GM21423 (cell line): Measurements from ENCODE around the gene ARSB.

Source experiments
- ATAC-seq: cut with Tn5 transposase; IDR thresholded peaks from one replicate; pipeline ENCODE4 v1.9.1; 2021; ENCODE audit warnings: mild to moderate bottlenecking, moderate library complexity; ENCODE audit not compliant: unreplicated experiment

ARSB gene

DNA sequence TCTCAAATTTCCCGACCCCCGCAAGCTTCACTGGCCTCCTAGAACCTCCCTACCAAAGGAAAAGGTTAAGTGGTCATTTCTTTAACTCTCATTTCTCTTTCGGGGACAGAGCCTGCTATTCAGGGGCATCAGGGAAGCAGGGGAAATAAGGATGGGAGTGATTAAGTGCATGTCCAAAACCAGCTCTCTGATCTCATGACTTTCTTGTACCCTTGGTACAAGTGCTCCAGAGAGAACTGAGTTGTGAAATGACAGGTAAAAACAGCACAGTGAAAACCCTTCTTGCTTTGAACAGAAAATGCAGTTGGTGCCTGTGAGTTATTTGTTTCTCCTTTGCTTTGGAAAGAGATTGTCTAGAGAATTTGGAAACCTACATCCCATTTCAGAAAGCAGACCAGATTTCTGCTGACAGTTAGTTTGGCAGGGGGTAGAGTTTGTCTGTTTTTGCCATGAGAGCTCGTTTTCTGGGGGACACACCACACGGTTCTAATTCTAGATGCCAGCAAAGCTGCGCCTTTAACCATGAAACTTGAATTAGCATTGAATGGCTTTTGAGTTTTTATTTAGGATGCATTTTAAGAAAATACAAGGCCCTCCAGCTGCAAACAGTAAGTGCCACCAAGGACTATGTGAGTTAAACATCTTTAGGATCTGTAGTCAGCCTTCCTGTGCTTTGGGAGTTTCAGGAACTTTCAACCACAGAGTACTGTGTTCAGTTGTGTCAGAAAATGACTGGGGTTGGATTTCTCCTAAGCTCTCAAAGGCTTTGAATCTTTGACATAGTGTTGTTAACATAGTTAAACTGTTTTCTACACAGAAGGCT is 174.8 kb downstream of the ARSB start:
- ATAC-seq, result no peak

GRCh38 chr5:78809444-78809843 is 175.7 kb downstream of the ARSB start:
- no peak for ATAC-seq

DNA sequence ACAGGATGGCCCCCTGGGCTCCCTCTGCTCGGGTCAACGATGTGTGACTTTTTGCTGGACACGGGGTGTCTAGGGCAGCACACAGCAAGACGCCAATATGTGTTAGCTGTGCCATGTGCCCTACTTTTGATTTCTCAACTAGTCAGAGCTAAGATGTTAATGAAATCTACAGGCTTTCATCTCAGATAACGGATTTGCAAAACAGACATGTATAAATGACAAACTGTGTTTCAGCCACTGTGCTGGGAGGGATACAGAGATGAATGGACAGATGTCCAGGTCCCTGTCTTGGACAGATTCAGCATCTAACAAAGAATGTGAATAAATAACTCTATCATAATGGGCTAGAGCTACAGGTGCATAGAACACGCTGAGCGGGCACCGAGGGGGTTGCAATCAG is 176.3 kb downstream of the ARSB start:
- no peak for ATAC-seq

GRCh38 chr5:78808380-78808779 is 176.7 kb downstream of the ARSB start:
- ATAC-seq, result no peak

DNA sequence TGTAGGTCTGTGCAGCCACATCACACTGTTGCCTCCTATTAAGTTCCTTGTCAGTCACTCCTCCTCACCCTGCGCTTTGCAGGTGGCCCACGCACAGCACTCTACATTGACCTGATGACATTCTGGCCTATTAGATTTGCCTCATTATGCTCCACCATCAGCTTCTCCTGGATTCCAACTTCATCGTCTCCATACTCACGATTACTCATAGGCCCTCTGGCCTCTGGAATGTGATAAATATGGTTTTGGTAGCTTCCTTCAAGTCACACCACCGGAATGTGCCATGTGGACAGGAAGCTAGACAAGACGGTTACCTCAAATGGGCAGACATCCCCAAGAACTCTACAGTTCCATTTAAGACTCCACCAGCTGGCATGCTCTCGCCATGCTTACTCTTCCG is 178.6 kb downstream of the ARSB start:
- no peak for ATAC-seq

DNA sequence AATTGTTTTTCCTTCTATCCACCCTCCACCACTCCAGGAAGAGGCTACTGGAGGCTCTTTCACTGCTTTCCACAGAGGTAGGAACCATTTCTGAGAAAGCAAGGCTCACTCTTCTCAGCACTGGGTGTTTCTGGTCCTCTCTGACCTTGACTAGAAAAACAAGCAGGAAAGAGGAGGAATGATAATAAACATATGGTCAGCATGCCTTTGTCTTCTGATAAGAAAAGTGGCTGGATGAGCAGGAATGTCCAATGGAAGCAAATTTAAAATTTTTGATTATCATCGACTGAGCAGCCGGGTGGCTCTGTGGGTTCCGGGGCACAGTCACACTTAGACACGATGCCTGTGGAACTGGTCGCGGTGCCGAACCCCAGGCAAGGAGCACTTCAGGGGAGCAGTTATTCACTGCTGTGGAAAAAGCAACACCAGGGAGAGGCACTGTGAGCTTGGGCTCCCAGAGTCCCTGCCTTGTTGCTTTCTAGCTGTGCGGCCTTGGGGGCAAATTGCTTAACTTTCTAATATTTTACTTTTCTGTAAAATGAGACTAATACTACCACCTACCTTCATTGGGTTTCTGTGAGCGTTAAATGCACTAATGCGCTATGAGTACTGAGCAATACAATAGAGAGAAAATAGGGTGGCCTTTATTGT is 179.5 kb downstream of the ARSB start:
- ATAC-seq, result no peak

GRCh38 chr5:78804995-78805394 is 180.1 kb downstream of the ARSB start:
- ATAC-seq, result no peak

DNA sequence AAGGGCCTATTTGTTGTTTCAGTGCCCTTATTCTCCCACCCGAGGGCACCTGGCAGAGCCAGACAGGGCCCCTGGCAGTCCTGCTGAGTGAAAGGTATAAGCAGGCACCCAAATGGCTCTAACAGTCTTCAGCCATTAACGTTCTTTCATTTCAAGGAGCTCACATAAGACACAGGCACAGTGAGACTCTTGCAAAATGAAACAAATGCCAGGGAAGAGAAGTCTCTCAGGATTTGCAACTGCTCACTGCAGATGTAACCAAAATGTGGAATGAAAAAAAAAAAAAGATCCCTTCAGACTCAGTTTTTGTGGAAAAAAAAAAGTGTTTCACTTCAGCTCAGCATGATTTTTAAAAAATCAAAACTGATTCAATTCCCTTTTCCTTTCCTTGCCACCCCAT is 181.2 kb downstream of the ARSB start:
- no peak for ATAC-seq

DNA sequence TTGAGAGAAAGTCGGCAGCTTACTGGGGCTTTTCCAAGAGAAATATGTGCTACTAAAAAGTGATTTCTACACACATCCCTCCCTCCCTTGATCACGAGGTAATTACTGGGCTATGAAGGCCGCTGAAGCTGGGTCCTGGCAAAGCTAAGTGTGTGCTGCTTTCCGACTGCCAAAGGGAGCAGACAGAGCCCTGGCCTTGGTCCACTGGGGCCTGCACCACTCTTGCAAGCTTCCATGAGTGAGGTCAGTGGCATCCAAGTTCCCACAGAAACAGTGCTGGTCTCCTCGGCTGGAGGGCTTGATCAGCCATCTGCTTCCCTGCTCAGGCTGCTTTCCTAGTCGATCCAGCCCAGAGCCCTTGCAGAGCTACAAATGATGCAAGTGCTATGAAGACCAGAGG is 181.8 kb downstream of the ARSB start:
- ATAC-seq, result no peak

DNA sequence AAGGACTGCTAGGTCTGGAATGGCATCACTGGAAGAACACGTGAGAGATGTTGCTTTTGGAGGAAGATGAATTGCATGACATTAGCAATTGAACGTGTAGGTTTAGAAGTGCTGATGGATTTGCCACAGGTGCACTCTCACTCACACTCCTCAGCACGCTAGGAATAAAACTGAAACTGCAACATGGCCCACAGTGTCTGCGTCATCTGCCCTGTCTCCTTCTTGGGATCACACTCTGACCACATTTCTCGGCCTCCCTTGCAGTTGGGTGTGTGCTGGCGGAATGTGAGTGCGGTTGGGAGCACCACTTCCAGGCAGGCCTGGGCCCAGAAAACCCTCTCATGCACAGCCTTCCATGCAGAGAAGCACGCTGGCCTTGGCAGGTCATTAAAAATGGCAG is 183.7 kb downstream of the ARSB start:
- ATAC-seq, result no peak

- ATAC-seq, result no peak
These were observed 185.7 kb downstream of the ARSB start for GRCh38 chr5:78799266-78800017.

- ATAC-seq, result no peak
These were observed 186.5 kb downstream of the ARSB start for GRCh38 chr5:78798673-78799029.

- no peak for ATAC-seq
These were observed 187.0 kb downstream of the ARSB start for GRCh38 chr5:78797936-78798672.

DNA sequence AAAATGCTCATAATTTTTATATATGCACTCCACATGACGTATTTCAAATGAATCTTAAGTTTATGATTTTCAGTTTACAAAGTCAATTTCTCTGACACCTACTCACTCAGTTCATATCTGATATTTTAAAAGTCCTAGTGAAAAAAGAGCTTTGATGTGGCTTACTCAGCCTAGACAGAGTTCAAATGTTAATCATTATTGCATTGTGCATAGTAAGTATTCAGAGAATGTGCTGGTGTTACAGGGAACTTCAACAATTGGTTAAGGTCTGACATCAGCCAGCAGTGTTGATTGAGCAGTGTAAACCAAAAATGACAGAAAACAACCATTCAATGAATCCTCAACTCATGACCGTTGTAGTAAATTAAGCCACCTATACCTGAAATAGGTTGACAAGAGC is 189.4 kb downstream of the ARSB start:
- ATAC-seq, result no peak

DNA sequence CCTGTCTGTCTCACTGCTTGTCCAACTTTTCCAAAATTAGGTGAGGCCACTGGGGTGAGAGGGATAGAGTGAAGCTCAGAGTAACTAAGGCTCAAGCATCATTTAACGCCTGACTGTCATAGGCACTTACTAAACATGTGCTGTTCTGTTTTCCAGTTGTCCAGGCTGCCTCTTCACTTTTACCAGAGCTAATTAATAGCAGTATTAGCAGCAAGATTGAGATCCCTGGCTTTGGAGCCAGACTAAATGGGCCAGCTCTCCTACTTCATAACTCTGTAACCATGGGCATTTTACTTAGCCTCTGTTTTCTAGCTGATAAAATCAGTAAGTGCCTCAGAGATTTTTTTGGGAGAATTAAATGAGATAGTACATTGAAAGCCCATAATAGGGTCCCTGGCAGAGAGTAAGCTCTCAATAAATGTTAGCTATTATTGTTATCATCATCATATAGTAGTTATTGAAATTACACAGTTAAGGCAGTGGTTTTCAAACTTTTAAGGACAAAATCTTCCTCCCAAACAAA is 190.4 kb downstream of the ARSB start:
- no peak for ATAC-seq

DNA sequence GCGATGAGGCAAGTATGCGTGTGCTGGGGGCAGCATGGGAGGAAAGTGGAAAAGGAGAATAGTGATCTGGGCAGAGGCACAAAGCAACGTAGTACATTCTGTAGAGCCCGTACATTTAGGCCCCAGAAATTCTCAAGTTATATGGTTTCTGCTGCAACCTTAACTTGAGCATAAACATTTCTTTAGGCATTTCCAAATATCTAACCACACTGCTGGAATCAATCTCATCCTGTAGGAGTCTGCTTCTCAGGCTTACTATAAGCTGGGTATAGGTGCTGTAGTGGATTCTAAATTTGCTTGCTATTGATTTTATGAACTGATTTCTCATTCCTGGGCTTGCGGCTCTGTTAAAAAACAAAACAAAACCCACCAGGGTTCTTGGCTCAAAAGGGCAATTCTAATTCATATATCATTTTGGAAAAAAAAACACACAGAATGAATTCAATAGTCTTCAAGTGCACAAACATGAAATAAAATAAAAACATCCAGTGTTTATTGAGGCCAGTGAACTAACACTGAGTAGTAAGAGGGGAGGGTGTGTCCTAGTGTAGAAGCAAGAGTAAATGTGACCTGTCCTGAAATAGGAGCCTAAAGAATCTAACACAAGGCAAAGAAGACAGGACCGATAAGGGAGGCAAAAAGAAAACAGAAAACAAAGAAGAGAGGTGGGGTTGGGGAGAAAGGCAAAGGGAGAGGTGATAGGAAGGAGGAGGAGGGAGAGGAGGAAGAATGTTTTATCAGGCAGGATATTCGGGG is 191.0 kb downstream of the ARSB start:
- no peak for ATAC-seq

- ATAC-seq, result peak; percentile 57
These were observed 192.6 kb downstream of the ARSB start for GRCh38 chr5:78792345-78793055.

DNA sequence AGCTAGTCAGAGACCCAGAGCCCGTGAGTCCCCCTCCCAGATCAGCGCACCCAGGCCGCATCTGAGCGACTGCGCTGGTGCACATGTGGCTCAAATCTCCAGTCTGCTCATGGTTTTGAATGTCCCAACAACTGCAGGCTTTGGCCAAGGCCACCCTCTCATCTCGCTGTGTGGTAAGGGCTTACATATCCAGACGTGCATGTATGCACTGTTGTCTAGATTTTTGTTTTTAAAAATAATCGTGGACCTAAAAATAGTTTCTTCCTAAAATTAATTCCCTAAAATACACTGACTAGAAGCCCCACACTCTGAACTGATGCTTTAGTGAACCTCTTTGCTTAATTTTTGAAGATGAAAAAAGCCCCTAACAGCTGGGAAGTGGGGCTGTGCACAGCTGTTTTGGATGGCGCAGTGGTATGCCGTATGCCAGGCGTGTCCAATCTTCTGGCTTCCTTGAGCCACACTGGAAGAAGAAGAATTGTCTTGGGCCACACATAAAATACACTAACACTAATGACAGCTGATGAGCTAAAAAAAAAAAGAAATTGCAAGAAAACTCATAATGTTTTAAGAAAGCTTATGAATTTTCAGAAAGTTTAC is 193.5 kb downstream of the ARSB start:
- ATAC-seq, result no peak

- ATAC-seq, result no peak
These were observed 197.3 kb downstream of the ARSB start for GRCh38 chr5:78787783-78788182.
